Neutrophil (primary cell): ENCODE data around the gene SNX7.

Experiments
- H3K27ac ChIP-seq: fragments of 200-600 bp; sonication (generic); 2 replicates; pipeline ENCODE4 v1.5.1; 2016; ENCODE audit warnings: mild to moderate bottlenecking, moderate library complexity
- H3K27me3 ChIP-seq: fragments of 200-600 bp; sonication (generic); 2 replicates; pipeline ENCODE4 v1.6.0; 2016; ENCODE audit warnings: mild to moderate bottlenecking
- H3K36me3 ChIP-seq: fragments of 200-600 bp; sonication (generic); 2 replicates; pipeline ENCODE4 v1.5.1; 2017
- H3K4me1 ChIP-seq, 2 experiments: fragments of 200-600 bp in 1 of 2; sonication (generic) in 1 of 2; 1 replicate in 1 of 2; 2 replicates in 1 of 2; pipeline versions ENCODE4 v1.5.1 to v1.6.1; 2013 to 2016; ENCODE audit warnings: low read depth in 1 of 2, low read length in 1 of 2, mild to moderate bottlenecking in 1 of 2, moderate library complexity in 1 of 2; ENCODE audit not compliant: control insufficient read depth in 1 of 2, insufficient read depth in 1 of 2
- H3K4me3 ChIP-seq, 2 experiments: fragments of 200-600 bp in 1 of 2; sonication (generic) in 1 of 2; 1 replicate in 1 of 2; 2 replicates in 1 of 2; pipeline ENCODE4 v1.5.1; 2013 to 2016; ENCODE audit warnings: low read depth in 1 of 2, low read length in 1 of 2, mild to moderate bottlenecking in 1 of 2, moderate library complexity in 1 of 2
- H3K9me3 ChIP-seq: fragments of 200-600 bp; sonication (generic); 2 replicates; pipeline ENCODE4 v1.5.1; 2016
- CTCF ChIP-seq: fragments of 200-600 bp; sonication (generic); IDR thresholded peaks from 2 replicates; pipeline ENCODE4 v1.5.1; 2016; ENCODE audit warnings: antibody characterized with exemption

SNX7 gene

GRCh38 chr1:98653123-98653522, 8.4 kb upstream of the SNX7 start:
- H3K27ac ChIP-seq, result no peak overlapping the region
- no peaks in the 10 kb centered on the region for H3K9me3 ChIP-seq
- no peaks in the 10 kb centered on the region for H3K4me1 ChIP-seq
- H3K36me3 ChIP-seq, result no peaks in the 10 kb centered on the region
- no peaks in the 10 kb centered on the region for H3K27me3 ChIP-seq
- TF ChIP-seq CTCF, result no peak
- no peak overlapping the region for H3K4me3 ChIP-seq

DNA sequence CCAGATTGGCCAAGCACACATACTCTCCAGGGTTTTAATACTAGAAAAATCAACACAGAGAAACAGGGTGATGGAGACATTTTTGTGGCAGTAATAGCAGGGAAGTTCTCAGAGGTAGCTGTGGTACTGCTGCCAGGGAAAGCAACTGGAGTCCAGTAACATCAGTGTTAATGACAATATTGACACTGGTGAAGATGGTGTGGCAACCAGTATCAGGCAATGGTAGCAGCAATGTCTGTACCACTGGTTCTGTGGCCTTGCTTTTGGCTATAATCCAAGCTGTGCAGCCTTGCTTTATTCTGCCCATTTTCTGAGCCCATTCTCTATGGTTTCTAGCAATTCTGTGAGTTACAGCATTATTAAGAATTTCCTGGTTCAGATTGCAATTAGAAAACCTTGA, 1.6 kb upstream of the SNX7 start:
- peaks cover 0 to 7% of the 10 kb centered on the region in 2 experiments for H3K4me1 ChIP-seq
- H3K36me3 ChIP-seq, result no peaks in the 10 kb centered on the region
- no peaks in the 10 kb centered on the region for H3K9me3 ChIP-seq
- TF ChIP-seq CTCF, result no peak
- H3K27ac ChIP-seq, result no peak overlapping the region
- H3K4me3 ChIP-seq, result no peak overlapping the region
- peaks cover 63% of the 10 kb centered on the region for H3K27me3 ChIP-seq

- no peaks in the 10 kb centered on the region for H3K36me3 ChIP-seq
- TF ChIP-seq CTCF, result no peak
- H3K9me3 ChIP-seq, result no peaks in the 10 kb centered on the region
- H3K27ac ChIP-seq, result no peak overlapping the region
- H3K4me3 ChIP-seq, result no peak overlapping the region
- peaks cover 64% of the 10 kb centered on the region for H3K27me3 ChIP-seq
- H3K4me1 ChIP-seq, result peaks cover 0 to 7% of the 10 kb centered on the region in 2 experiments
These were observed 479 bp upstream of the SNX7 start for GRCh38 chr1:98660940-98661543.

GRCh38 chr1:98662356-98662670, 792 bp downstream of the SNX7 start:
- Histone ChIP-seq H3K27ac (no peak overlapping the region), H3K4me1 (peaks cover 0 to 7% of the 10 kb centered on the region in 2 experiments), H3K4me3 (no peak overlapping the region), H3K36me3 (no peaks in the 10 kb centered on the region), H3K27me3 (peaks cover 66% of the 10 kb centered on the region), H3K9me3 (no peaks in the 10 kb centered on the region)
- TF ChIP-seq CTCF, result no peak

DNA sequence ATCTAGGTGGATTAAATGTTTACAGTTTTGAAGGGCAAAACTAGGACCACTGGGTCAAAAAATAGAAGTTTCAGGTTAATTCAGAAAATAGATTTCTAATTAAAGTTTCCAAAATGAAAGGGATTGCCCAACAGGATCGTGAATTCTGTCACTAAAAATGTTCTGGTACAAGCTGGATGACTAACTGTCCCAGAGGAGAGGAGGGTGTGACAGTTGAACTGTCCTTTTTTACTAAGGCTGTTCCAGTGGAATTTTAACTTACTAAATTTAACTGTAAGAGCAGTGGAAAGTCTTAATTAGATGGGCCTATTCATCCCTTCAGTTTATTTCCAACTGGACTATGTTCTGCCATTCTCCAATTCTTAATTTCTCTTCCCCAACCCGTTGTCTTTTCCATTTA, 7.2 kb downstream of the SNX7 start:
- no peak for TF ChIP-seq CTCF
- H3K4me1 ChIP-seq, result no peaks in the 10 kb centered on the region
- peaks cover 13% of the 10 kb centered on the region for H3K27me3 ChIP-seq
- no peaks in the 10 kb centered on the region for H3K9me3 ChIP-seq
- H3K27ac ChIP-seq, result no peak overlapping the region
- H3K36me3 ChIP-seq, result no peaks in the 10 kb centered on the region
- H3K4me3 ChIP-seq, result no peak overlapping the region
